H1 (cell line): ENCODE data around the gene ZNF487. TPM values are rescaled to one million over a fixed set of nuclear protein-coding genes. Genes with fewer than 3 reads are reported as not detected.

Experiments
- CTCF ChIA-PET: fragments of 300-600 bp; sonication (Branson Sonifier 250); formaldehyde crosslinking; loops from one replicate; lab custom pipeline; 2021; ENCODE audit not compliant: partially characterized antibody; lab: Charles Lee
- POLR2A ChIA-PET: fragments of 300-600 bp; sonication (Branson Sonifier 250); formaldehyde crosslinking; loops from one replicate; lab custom pipeline; 2021; ENCODE audit warnings: inconsistent platforms; ENCODE audit not compliant: partially characterized antibody; lab: Charles Lee
- DNase-seq, 2 experiments: peaks; one replicate each; pipeline versions ENCODE4 v3.0.0 to v3.0.0-alpha.2; 2010 to 2022; ENCODE audit warnings: low spot score in 2 of 2, low read depth in 1 of 2, mixed read lengths in 1 of 2
- FAIRE-seq: peaks from 2 replicates; lab custom pipeline; 2011; peaks lifted over from hg19 to GRCh38; lab: Jason Lieb, UNC
- H2AFZ ChIP-seq: 2 replicates; pipeline ENCODE4 v1.8.1; 2012; ENCODE audit warnings: low read length, inconsistent platforms
- H2AK5ac ChIP-seq: 2 replicates; pipeline ENCODE4 v1.6.1; 2013; ENCODE audit warnings: low read depth, low read length
- H2BK120ac ChIP-seq: replicated peaks from 2 replicates; pipeline ENCODE3; 2013; ENCODE audit warnings: low read depth, low read length, inconsistent platforms
- H2BK12ac ChIP-seq: 2 replicates; pipeline ENCODE4 v1.6.1; 2013; ENCODE audit warnings: low read depth, low read length
- H2BK15ac ChIP-seq: 2 replicates; pipeline ENCODE4 v1.6.1; 2013; ENCODE audit warnings: low read length
- H2BK20ac ChIP-seq: 2 replicates; pipeline ENCODE4 v1.6.1; 2013; ENCODE audit warnings: low read length
- H2BK5ac ChIP-seq: 2 replicates; pipeline ENCODE4 v1.6.1; 2013; ENCODE audit warnings: low read depth, low read length
- H3K14ac ChIP-seq: 2 replicates; pipeline ENCODE4 v1.6.1; 2013; ENCODE audit warnings: inconsistent platforms; ENCODE audit not compliant: insufficient read length
- H3K18ac ChIP-seq: 2 replicates; pipeline ENCODE4 v1.6.1; 2013; ENCODE audit warnings: low read length; ENCODE audit errors: extremely low read depth
- H3K23ac ChIP-seq: 2 replicates; pipeline ENCODE4 v1.6.1; 2013; ENCODE audit warnings: inconsistent platforms; ENCODE audit not compliant: insufficient read length
- H3K23me2 ChIP-seq: 2 replicates; pipeline ENCODE4 v1.6.1; 2013; ENCODE audit warnings: low read depth, low read length
- H3K27ac ChIP-seq: 2 replicates; pipeline ENCODE4 v1.6.1; 2011; ENCODE audit warnings: low read depth, low read length, inconsistent platforms
- H3K27me3 ChIP-seq, 4 experiments: replicated peaks in 1 of 4; 1 replicate in 1 of 4; 2 replicates in 3 of 4; pipeline versions ENCODE4 v1.6.1 to v1.8.1; 2011 to 2013; ENCODE audit warnings: low read length in 3 of 4, mild to moderate bottlenecking in 3 of 4, inconsistent platforms in 2 of 4, mixed read lengths in 2 of 4, moderate library complexity in 1 of 4; ENCODE audit not compliant: control insufficient read depth in 3 of 4, insufficient read depth in 3 of 4; ENCODE audit errors: extremely low read depth in 1 of 4
- H3K36me3 ChIP-seq, 4 experiments: 2 replicates each; pipeline versions ENCODE4 v1.6.1 to v1.8.1; 2011 to 2013; ENCODE audit warnings: mild to moderate bottlenecking in 4 of 4, low read length in 3 of 4, moderate library complexity in 2 of 4, control low read depth in 1 of 4, inconsistent platforms in 1 of 4; ENCODE audit not compliant: insufficient read depth in 4 of 4, control insufficient read depth in 2 of 4
- H3K4ac ChIP-seq: replicated peaks from 2 replicates; pipeline ENCODE3; 2013; ENCODE audit warnings: low read length, low read depth, mixed read lengths, inconsistent platforms; ENCODE audit not compliant: insufficient read length
- H3K4me1 ChIP-seq, 4 experiments: replicated peaks in 1 of 4; 1 replicate in 1 of 4; 2 replicates in 3 of 4; pipeline versions ENCODE4 v1.6.1 to v1.8.1; 2011 to 2013; ENCODE audit warnings: low read length in 3 of 4, inconsistent platforms in 2 of 4, mixed read lengths in 1 of 4; ENCODE audit not compliant: insufficient read depth in 4 of 4, control insufficient read depth in 3 of 4
- H3K4me2 ChIP-seq, 2 experiments: 2 replicates each; pipeline versions ENCODE4 v1.6.1 to v1.8.1; 2011 to 2013; ENCODE audit warnings: low read depth in 2 of 2, low read length in 2 of 2, control low read depth in 1 of 2, inconsistent platforms in 1 of 2, mild to moderate bottlenecking in 1 of 2; ENCODE audit not compliant: insufficient read depth in 1 of 2
- H3K4me3 ChIP-seq, 4 experiments: fragments of 200-600, 300-600 bp in 1 of 4; sonication (generic), shearing (Covaris generic), sonication (Bioruptor Twin) in 1 of 4; 2 replicates each; pipeline versions ENCODE4 v1.5.1 to v1.8.1; 2011 to 2016; ENCODE audit warnings: low read length in 4 of 4, low read depth in 3 of 4, control low read depth in 2 of 4, inconsistent platforms in 2 of 4, mild to moderate bottlenecking in 2 of 4, mixed read lengths in 1 of 4, moderate library complexity in 1 of 4; ENCODE audit not compliant: insufficient read depth in 2 of 4; ENCODE audit errors: extremely low read depth in 1 of 4
- H3K56ac ChIP-seq: replicated peaks from 2 replicates; pipeline ENCODE3; 2013; ENCODE audit warnings: low read depth, mild to moderate bottlenecking, mixed read lengths, low read length, inconsistent platforms; ENCODE audit not compliant: insufficient read length
- H3K79me1 ChIP-seq: 2 replicates; pipeline ENCODE4 v1.6.1; 2013; ENCODE audit warnings: low read depth, low read length, control low read depth
- H3K79me2 ChIP-seq, 2 experiments: 2 replicates each; pipeline versions ENCODE4 v1.6.1 to v1.8.1; 2012 to 2013; ENCODE audit warnings: low read length in 2 of 2, mild to moderate bottlenecking in 2 of 2, inconsistent platforms in 1 of 2; ENCODE audit not compliant: insufficient read depth in 2 of 2, control insufficient read depth in 1 of 2
- H3K9ac ChIP-seq, 4 experiments: replicated peaks in 1 of 4; 1 replicate in 1 of 4; 2 replicates in 3 of 4; pipeline versions ENCODE4 v1.6.1 to v1.8.1; 2011 to 2013; ENCODE audit warnings: low read depth in 3 of 4, low read length in 3 of 4, control low read depth in 2 of 4, mild to moderate bottlenecking in 2 of 4, moderate library complexity in 2 of 4, inconsistent platforms in 1 of 4; ENCODE audit errors: extremely low read depth in 1 of 4
- H3K9me3 ChIP-seq, 2 experiments: 2 replicates each; pipeline versions ENCODE4 v1.6.1 to v1.8.1; 2012 to 2013; ENCODE audit warnings: mild to moderate bottlenecking in 2 of 2, moderate library complexity in 2 of 2, control low read depth in 1 of 2, inconsistent platforms in 1 of 2, low read depth in 1 of 2, low read length in 1 of 2, mixed read lengths in 1 of 2; ENCODE audit not compliant: insufficient read depth in 2 of 2
- H4K20me1 ChIP-seq, 2 experiments: replicated peaks in 1 of 2; 2 replicates each; pipeline versions ENCODE3 to v1.8.1; 2011 to 2013; ENCODE audit warnings: inconsistent platforms in 2 of 2, low read length in 2 of 2, mild to moderate bottlenecking in 1 of 2; ENCODE audit not compliant: insufficient read depth in 2 of 2, control insufficient read depth in 1 of 2
- H4K5ac ChIP-seq: 2 replicates; pipeline ENCODE4 v1.6.1; 2013; ENCODE audit warnings: low read length, low read depth, mixed read lengths, inconsistent platforms; ENCODE audit not compliant: insufficient read length
- H4K8ac ChIP-seq: 2 replicates; pipeline ENCODE4 v1.8.0; 2013; ENCODE audit warnings: mild to moderate bottlenecking, moderate library complexity, low read length, inconsistent platforms; ENCODE audit not compliant: insufficient read depth; ENCODE audit errors: extremely low read depth
- H4K91ac ChIP-seq: replicated peaks from 2 replicates; pipeline ENCODE3; 2013; ENCODE audit warnings: low read length, mixed read lengths, inconsistent platforms; ENCODE audit not compliant: insufficient read length
- CBX5 ChIP-seq: fragments of 300-800, 300-1000 bp; sonication (generic); IDR thresholded peaks from 2 replicates; pipeline ENCODE4 v1.7.1; 2016; ENCODE audit warnings: antibody characterized with exemption, low read length, low read depth
- CHD2 ChIP-seq: IDR thresholded peaks from 2 replicates; pipeline ENCODE4 v1.6.1; 2012; ENCODE audit warnings: low read length, improper control_type of control experiment
- EGR1 ChIP-seq: IDR thresholded peaks from 2 replicates; pipeline ENCODE4 v1.6.1; 2011; ENCODE audit warnings: low read depth, low read length, borderline replicate concordance
- MAFK ChIP-seq: IDR thresholded peaks from 2 replicates; pipeline ENCODE4 v1.6.1; 2012; ENCODE audit warnings: low read depth, mild to moderate bottlenecking, improper control_type of control experiment, low read length
- NRF1 ChIP-seq: IDR thresholded peaks from 2 replicates; pipeline ENCODE4 v1.6.1; 2011; ENCODE audit warnings: mild to moderate bottlenecking, low read depth, low read length, improper control_type of control experiment
- RAD21 ChIP-seq, 2 experiments: IDR thresholded peaks in 1 of 2; conservative IDR thresholded peaks in 1 of 2; 2 replicates each; pipeline ENCODE4 v1.6.1; 2011; ENCODE audit warnings: low read depth in 2 of 2, low read length in 2 of 2, improper control_type of control experiment in 1 of 2, inconsistent platforms in 1 of 2, mild to moderate bottlenecking in 1 of 2, moderate library complexity in 1 of 2
- SAP30 ChIP-seq: fragments of 300-600 bp; sonication (generic); IDR thresholded peaks from 2 replicates; pipeline ENCODE4 v1.7.1; 2012; ENCODE audit warnings: low read length, moderate library complexity, mild to moderate bottlenecking, inconsistent platforms; ENCODE audit not compliant: insufficient read depth, insufficient replicate concordance
- SIN3A ChIP-seq, 2 experiments: IDR thresholded peaks in 1 of 2; conservative IDR thresholded peaks in 1 of 2; 2 replicates each; pipeline ENCODE4 v1.6.1; 2011 to 2012; ENCODE audit warnings: low read length in 2 of 2, improper control_type of control experiment in 1 of 2, low read depth in 1 of 2, mild to moderate bottlenecking in 1 of 2
- SIRT6 ChIP-seq: IDR thresholded peaks from one replicate; pipeline ENCODE4 v1.7.1; 2012; ENCODE audit warnings: low read length, inconsistent platforms
- SUZ12 ChIP-seq: fragments of 200-600 bp; sonication (generic); IDR thresholded peaks from 2 replicates; pipeline ENCODE4 v1.6.1; 2012; ENCODE audit warnings: mild to moderate bottlenecking, inconsistent platforms, low read length, moderate library complexity, mixed read lengths
- TBP ChIP-seq: IDR thresholded peaks from 2 replicates; pipeline ENCODE4 v1.6.1; 2011; ENCODE audit warnings: low read depth, low read length, improper control_type of control experiment
- TCF12 ChIP-seq: IDR thresholded peaks from 2 replicates; pipeline ENCODE4 v1.6.1; 2011; ENCODE audit warnings: low read depth, mild to moderate bottlenecking, low read length
- WGBS, 2 experiments: shearing (Covaris generic) in 1 of 2; methylation state at CpG; one replicate each; pipeline versions ENCODE4 v1.1.6 to v1.1.7; 2013 to 2015; ENCODE audit warnings: low lambda C conversion rate in 2 of 2, mixed read lengths in 2 of 2, inconsistent platforms in 1 of 2, low coverage in 1 of 2, missing lambda C conversion rate in 1 of 2; ENCODE audit not compliant: insufficient replicate concordance in 2 of 2, insufficient coverage in 1 of 2, insufficient read length in 1 of 2; ENCODE audit errors: extremely low coverage in 1 of 2, missing lambda C conversion rate in 1 of 2; 5-methylcytosine and 5-hydroxymethylcytosine counted together
- polyA plus RNA-seq, 7 experiments: library from polyadenylated mRNA; depleted of rRNA in 3 of 7; stranded (reverse) in 5 of 7; unstranded in 2 of 7; fragments of >200 nt in 5 of 7; fragments of 200-250 nt in 2 of 7; gene quantifications; 1 replicate in 5 of 7; 2 replicates in 1 of 7; 4 replicates in 1 of 7; pipeline versions ENCODE4 v1.2.1 to v1.2.3, GENCODE V29; 2011 to 2013; ENCODE audit warnings: missing spikeins in 2 of 7, mixed read lengths in 2 of 7
- total RNA-seq: library from RNA; stranded (reverse); fragmentation: NEBNext Ultra II Directional; extraction: Animal tissue kit (Norgen Biotek cat#: 25700); gene quantifications from 2 replicates; pipeline ENCODE4 v1.2.1, GENCODE V29; 2021

Gene ZNF487
- total and polyA plus RNA-seq, 2 of the 8 experiments (the other 6 are each of a cell fraction or from before 2014, with no cell fraction given): 1.9 to 2.5 TPM

DNA sequence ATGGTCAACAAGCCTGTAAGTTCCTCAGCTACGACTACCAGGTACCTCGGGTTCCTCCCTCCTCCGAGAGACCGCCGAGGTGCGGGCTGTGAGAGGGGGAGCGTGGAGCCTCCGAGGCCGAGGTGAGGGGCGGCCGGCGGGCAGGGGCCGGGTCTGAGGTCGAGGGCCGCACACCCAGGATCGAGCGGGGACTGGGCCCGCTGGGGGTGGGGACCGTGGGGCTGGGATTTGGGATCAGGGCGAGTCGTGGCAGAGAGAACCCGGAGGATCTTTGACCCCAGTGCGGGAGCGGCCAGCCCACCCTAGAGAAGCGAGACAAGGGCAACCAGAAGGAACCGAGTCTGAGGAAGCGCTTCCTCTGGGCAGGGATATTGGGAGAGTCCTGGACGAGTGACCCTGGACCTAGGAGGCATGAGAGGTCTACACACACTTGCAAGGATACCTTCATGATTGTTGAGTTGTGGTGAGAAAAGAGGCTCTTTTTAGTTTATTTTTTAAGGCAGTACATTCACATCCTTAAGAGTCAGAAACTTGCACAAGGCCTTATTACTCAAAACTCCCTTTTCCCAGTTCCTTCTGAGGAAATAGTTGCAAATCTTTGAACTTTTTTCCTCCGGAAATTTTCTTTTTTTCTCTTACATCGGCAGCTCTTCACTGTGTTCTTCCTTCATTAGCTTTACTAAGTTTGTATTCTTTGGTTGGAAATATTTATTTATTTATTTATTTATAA, 395 bp downstream of the ZNF487 start:
- H2AK5ac ChIP-seq: no peak overlapping the region
- H3K36me3 ChIP-seq: no peaks in the 10 kb centered on the region
- no peak overlapping the region for H2BK120ac ChIP-seq
- H3K23me2 ChIP-seq: no peaks in the 10 kb centered on the region; the same call in 1 of the 2 replicates
- FAIRE-seq (no peak), DNase-seq (no peak)
- peak overlapping the region; percentile 96; the same call in 1 of the 2 replicates for H4K8ac ChIP-seq
- ChIA-PET POLR2A (interaction anchor here (1.1 to 4.1 kb wide), 13 partner anchors 9 to 205 kb away, joined by 3 to 21 read pairs (median 5); no protein-coding TSS in a partner anchor), CTCF (interaction anchor here (1.1 to 1.4 kb wide), 4 partner anchors 18 to 47 kb away, joined by 3 to 4 read pairs (median 3); no protein-coding TSS in a partner anchor)
- H2AFZ ChIP-seq: peak overlapping the region; percentile 80; the same call in 1 of the 2 replicates
- H3K4me2 ChIP-seq: peak overlapping the region; percentile 56 to 99
- H3K9me3 ChIP-seq: no peaks in the 10 kb centered on the region
- no peak overlapping the region for H2BK12ac ChIP-seq
- H3K27me3 ChIP-seq: no peaks in the 10 kb centered on the region
- no peak overlapping the region for H2BK20ac ChIP-seq
- H3K79me1 ChIP-seq: no peaks in the 10 kb centered on the region
- no peaks in the 10 kb centered on the region for H4K20me1 ChIP-seq
- no peak overlapping the region; the same call in 1 of the 2 replicates for H2BK5ac ChIP-seq
- no peaks in the 10 kb centered on the region for H3K4me1 ChIP-seq
- no peak overlapping the region for H2BK15ac ChIP-seq
- no peak overlapping the region for H3K23ac ChIP-seq
- H3K4ac ChIP-seq: no peak overlapping the region
- H4K5ac ChIP-seq: no peak overlapping the region
- 15% methylated on average over 17 of the region's 30 CpGs; no CpG with 5 or more reads in 1 of the 2 experiments for WGBS, 2 experiments
- H4K91ac ChIP-seq: no peak overlapping the region
- no peak overlapping the region for H3K14ac ChIP-seq
- peak overlapping the region; percentile 26; the same call in 1 of the 2 replicates for H3K18ac ChIP-seq
- peak overlapping the region; percentile 52 to 95 (median 70); a peak in 6 of 7 replicates for H3K9ac ChIP-seq
- H3K4me3 ChIP-seq: peak overlapping the region; percentile 66 to 81 (median 79)
- no peaks in the 10 kb centered on the region for H3K79me2 ChIP-seq
- no peak overlapping the region for H3K27ac ChIP-seq
- H3K56ac ChIP-seq: peak overlapping the region; percentile 46
- TF ChIP-seq CHD2 (no peak), SUZ12 (no peak), SIN3A (conservative IDR thresholded peaks at IDR 0.05 in 1 of 2, IDR thresholded peaks at IDR 0.05 in 1 of 2; ENCODE audit: low read depth in 1 of 2, low read length in 2 of 2) (0 out of 4 replicates have a peak, but pooled peaks of 1 of the 2 experiments have one; percentile 10), TCF12 (no peak), SIRT6 (no peak), CBX5 (no peak), SAP30 (no peak), RAD21 (IDR thresholded peaks at IDR 0.05 in 1 of 2, conservative IDR thresholded peaks at IDR 0.05 in 1 of 2; ENCODE audit: low read depth in 2 of 2, low read length in 2 of 2) (no peak), NRF1 (no peak), MAFK (no peak), EGR1 (no peak), TBP (no peak)
